ENCODE results near the gene GPR132.

- TF ChIP-seq POLR2A (IDR thresholded peaks at IDR 0.05) (no peak), CTCF (IDR thresholded peaks at IDR 0.05) (no peak), POLR2AphosphoS5 (IDR thresholded peaks at IDR 0.05) (no peak)
Observed at GRCh38 chr14:105023791-105024480, 41.3 kb downstream of the GPR132 start.

All from breast epithelium (tissue), 3 donors.